Activated T-helper 1 cell treated with anti-CD3 and anti-CD28 coated beads, Interleukin-12 subunit alpha, Interleukin-12 subunit beta, Interleukin-2, Interleukin-4 antibody, amounts not matched to agents 30 ng/mL and 10 ng/mL and 1 ng/mL, durations not matched to agents 14 hours and 24 hours and 36 hours (primary cell): ENCODE measurements around the gene CHST14. TPM values are rescaled to one million over a fixed set of nuclear protein-coding genes. Genes with fewer than 3 reads are reported as not detected.

Experiments
- DNase-seq: peaks from one replicate; pipeline ENCODE4 v3.0.0; 2021; ENCODE audit warnings: low spot score
- H3K27ac Mint-ChIP-seq: one replicate; pipeline ENCODE4 v1.8.0; 2021; ENCODE audit warnings: mild to moderate bottlenecking, mixed read lengths
- H3K27me3 Mint-ChIP-seq: one replicate; pipeline ENCODE4 v1.8.0; 2022; ENCODE audit warnings: mild to moderate bottlenecking, moderate library complexity, mixed read lengths; ENCODE audit not compliant: insufficient read depth
- H3K36me3 Mint-ChIP-seq: one replicate; pipeline ENCODE4 v1.8.0; 2021; ENCODE audit warnings: low read depth, mixed read lengths
- H3K4me1 Mint-ChIP-seq: one replicate; pipeline ENCODE4 v1.8.0; 2021; ENCODE audit warnings: low read depth, mixed read lengths
- H3K4me3 Mint-ChIP-seq: one replicate; pipeline ENCODE4 v1.8.0; 2021; ENCODE audit warnings: mild to moderate bottlenecking, moderate library complexity, mixed read lengths
- H3K9me3 Mint-ChIP-seq: one replicate; pipeline ENCODE4 v1.8.0; 2021; ENCODE audit warnings: mixed read lengths
- intact Hi-C: fragments of 100-400 bp; cut with micrococcal nuclease; formaldehyde crosslinking; loops from one replicate; pipeline ENCODE4 v1.15.1; 2024
- total RNA-seq: library from RNA; stranded (reverse); gene quantifications from 2 replicates; pipeline ENCODE4 v1.2.3, GENCODE V29; 2022

CHST14 gene
- total RNA-seq, 1 donor from 2014 or later: 9.7 TPM

DNA sequence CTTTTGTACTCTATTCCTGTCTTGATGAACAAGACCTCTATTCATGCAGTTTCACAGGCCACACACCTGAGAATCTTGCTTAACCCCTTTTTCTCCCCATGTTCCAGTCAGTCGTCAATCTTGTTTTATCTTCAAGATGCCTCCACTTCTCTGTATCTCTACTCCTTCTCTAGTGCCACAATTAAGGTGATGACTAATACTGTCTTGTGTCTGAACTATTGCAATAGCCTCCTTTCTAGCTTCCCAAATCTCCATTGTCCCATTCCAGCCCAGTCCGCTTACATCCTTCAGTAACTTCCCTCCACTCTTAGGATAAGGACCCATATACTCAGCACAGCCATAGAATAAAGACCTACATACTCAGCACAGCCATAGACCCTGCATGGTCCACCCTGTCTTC, 24.7 kb downstream of the CHST14 start:
- H3K27me3 Mint-ChIP-seq: peaks cover 18% of the 10 kb centered on the region
- intact Hi-C loops: loop anchor here (1.0 kb wide), 1 partner anchor 10 kb away; no protein-coding TSS in a partner anchor
- DNase-seq: no peak
- H3K9me3 Mint-ChIP-seq: no peaks in the 10 kb centered on the region
- no peaks in the 10 kb centered on the region for H3K36me3 Mint-ChIP-seq
- no peak overlapping the region for H3K27ac Mint-ChIP-seq
- H3K4me1 Mint-ChIP-seq: peaks cover 18% of the 10 kb centered on the region
- H3K4me3 Mint-ChIP-seq: no peak overlapping the region

DNA sequence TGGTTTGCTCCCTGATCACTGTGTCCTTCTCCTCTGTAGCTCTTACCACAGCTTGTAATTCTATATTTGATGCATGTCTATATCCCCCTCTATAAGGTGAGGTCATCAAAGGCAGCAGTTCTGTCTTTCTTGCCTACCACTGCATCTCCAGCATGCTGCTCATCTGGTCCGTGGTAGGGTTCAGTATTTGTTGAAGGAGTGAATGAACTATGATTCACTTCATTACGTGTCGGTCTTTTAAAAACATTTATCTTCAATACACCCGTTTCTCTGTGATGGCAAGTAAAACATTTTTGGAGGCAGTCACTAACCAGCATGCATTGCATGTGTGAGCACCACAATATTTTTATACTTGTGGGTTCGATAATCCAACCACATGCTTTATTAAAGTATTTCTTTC, 27.6 kb downstream of the CHST14 start:
- Mint-ChIP-seq H3K4me1 (peaks cover 10% of the 10 kb centered on the region), H3K4me3 (no peak overlapping the region), H3K27ac (no peak overlapping the region), H3K9me3 (no peaks in the 10 kb centered on the region), H3K36me3 (no peaks in the 10 kb centered on the region), H3K27me3 (peaks cover 34% of the 10 kb centered on the region)
- intact Hi-C loops: no loop called here
- DNase-seq: no peak

GRCh38 chr15:40498891-40499290, 28.1 kb downstream of the CHST14 start:
- no peak overlapping the region for H3K4me3 Mint-ChIP-seq
- H3K4me1 Mint-ChIP-seq: peaks cover 5% of the 10 kb centered on the region
- H3K9me3 Mint-ChIP-seq: no peaks in the 10 kb centered on the region
- intact Hi-C loops: no loop called here
- H3K27me3 Mint-ChIP-seq: peaks cover 39% of the 10 kb centered on the region
- no peak overlapping the region for H3K27ac Mint-ChIP-seq
- no peaks in the 10 kb centered on the region for H3K36me3 Mint-ChIP-seq
- no peak for DNase-seq

GRCh38 chr15:40499931-40500330, 29.1 kb downstream of the CHST14 start:
- intact Hi-C loops: no loop called here
- DNase-seq: no peak
- Mint-ChIP-seq H3K27ac (no peak overlapping the region), H3K27me3 (peaks cover 43% of the 10 kb centered on the region), H3K9me3 (no peaks in the 10 kb centered on the region), H3K4me1 (no peaks in the 10 kb centered on the region), H3K4me3 (no peak overlapping the region), H3K36me3 (no peaks in the 10 kb centered on the region)

GRCh38 chr15:40500568-40501330, 30.0 kb downstream of the CHST14 start:
- Mint-ChIP-seq H3K4me3 (no peak overlapping the region), H3K27ac (no peak overlapping the region), H3K36me3 (no peaks in the 10 kb centered on the region), H3K9me3 (no peaks in the 10 kb centered on the region), H3K27me3 (peaks cover 44% of the 10 kb centered on the region), H3K4me1 (no peaks in the 10 kb centered on the region)
- intact Hi-C loops: no loop called here
- DNase-seq: no peak

- H3K9me3 Mint-ChIP-seq: no peaks in the 10 kb centered on the region
Observed at GRCh38 chr15:40501487-40501886, 30.7 kb downstream of the CHST14 start.

DNA sequence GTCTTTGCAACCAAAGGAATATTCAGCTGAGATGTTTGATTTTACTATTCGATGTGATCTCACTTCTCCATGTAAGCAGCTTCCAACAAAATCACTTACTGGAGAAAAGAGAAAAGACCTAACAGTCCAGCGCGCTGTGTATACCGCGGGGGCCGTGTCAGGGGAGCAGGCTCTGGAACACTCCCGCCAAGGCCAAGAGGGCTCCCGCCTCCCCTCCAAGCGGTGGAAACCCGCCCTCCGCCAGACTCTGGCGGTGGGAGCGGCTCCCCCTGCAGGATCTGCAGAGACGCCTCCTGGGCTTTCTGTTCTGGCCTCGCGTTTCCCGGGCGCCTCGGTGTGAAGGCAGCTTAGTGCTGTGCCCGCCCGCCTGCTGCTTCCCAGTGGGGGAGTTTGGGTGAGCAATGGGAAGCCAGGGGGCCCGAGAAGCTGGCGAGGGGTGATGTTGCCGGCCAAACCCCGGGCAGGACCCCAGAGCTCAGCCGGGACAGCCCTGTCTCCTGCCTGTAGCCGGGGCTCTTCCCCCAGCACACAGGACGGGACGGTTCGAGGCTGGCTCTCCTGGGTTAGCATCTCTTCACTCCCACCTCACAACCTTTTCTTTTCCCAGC, 36.3 kb downstream of the CHST14 start:
- H3K36me3 Mint-ChIP-seq: no peaks in the 10 kb centered on the region
- peak; percentile 55 for DNase-seq
- H3K9me3 Mint-ChIP-seq: no peaks in the 10 kb centered on the region
- peak overlapping the region; percentile 17 for H3K4me3 Mint-ChIP-seq
- peaks cover 69% of the 10 kb centered on the region for H3K27me3 Mint-ChIP-seq
- intact Hi-C loops: loop anchor here (1.0 to 5.0 kb wide), 3 partner anchors 36 to 165 kb away; partner anchors contain the start of genes BAHD1 and CCDC9B
- H3K27ac Mint-ChIP-seq: no peak overlapping the region
- H3K4me1 Mint-ChIP-seq: peaks cover 29% of the 10 kb centered on the region

More at GRCh38 chr15:40501487-40501886, 30.7 kb downstream of the CHST14 start:
- DNase-seq: no peak
- intact Hi-C loops: no loop called here
- Mint-ChIP-seq H3K4me1 (peaks cover 2% of the 10 kb centered on the region), H3K27ac (no peak overlapping the region), H3K36me3 (no peaks in the 10 kb centered on the region), H3K4me3 (no peak overlapping the region), H3K27me3 (peaks cover 49% of the 10 kb centered on the region)

DNA sequence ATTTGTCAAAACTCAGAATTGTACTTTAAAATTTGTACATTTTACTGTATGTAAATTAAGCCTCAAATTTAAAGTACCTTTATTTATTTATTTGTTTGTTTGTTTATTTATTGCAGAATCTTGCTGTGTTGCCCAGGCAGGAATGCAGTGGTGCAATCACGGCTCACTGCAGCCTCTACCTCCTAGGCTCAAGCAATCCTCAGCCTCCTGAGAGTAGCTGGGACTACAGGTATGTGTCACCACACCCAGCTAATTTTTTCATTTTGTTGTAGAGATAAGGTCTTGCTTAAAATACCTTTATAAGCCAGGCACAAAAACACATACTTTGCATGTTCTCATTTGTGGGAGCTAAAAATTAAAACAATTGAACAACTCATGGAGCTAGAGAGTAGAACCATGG, 37.4 kb downstream of the CHST14 start:
- intact Hi-C loops: loop anchor here (5.0 kb wide), 1 partner anchor 166 kb away; the partner anchor contains the start of gene CCDC9B
- H3K4me3 Mint-ChIP-seq: no peak overlapping the region
- H3K36me3 Mint-ChIP-seq: no peaks in the 10 kb centered on the region
- peaks cover 73% of the 10 kb centered on the region for H3K27me3 Mint-ChIP-seq
- H3K9me3 Mint-ChIP-seq: no peaks in the 10 kb centered on the region
- peaks cover 33% of the 10 kb centered on the region for H3K4me1 Mint-ChIP-seq
- no peak overlapping the region for H3K27ac Mint-ChIP-seq
- DNase-seq: no peak

- Mint-ChIP-seq H3K9me3 (no peaks in the 10 kb centered on the region), H3K27me3 (peaks cover 65% of the 10 kb centered on the region), H3K4me3 (no peak overlapping the region), H3K27ac (no peak overlapping the region), H3K36me3 (no peaks in the 10 kb centered on the region), H3K4me1 (peaks cover 33% of the 10 kb centered on the region)
- intact Hi-C loops: no loop called here
- no peak for DNase-seq
Observed at GRCh38 chr15:40510201-40510600, 39.4 kb downstream of the CHST14 start.

DNA sequence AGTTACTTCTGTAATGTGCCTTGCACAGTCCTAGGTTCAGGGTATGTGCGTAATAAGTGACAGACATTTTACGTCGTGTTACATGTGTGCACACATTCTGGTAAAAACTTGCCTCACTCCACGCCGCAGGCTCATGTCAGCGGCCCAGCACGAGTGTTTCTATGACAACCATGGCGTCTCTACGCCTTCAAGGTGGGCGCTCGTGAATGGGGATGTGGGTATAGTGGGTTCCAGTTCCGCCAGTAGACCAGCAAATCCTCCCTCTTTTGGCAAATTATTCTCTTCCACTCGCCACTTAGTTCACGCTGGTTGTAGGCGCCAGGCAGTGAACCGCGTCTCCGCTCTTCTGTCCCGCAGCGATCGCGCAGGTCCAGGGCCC, 40.3 kb downstream of the CHST14 start:
- Mint-ChIP-seq H3K36me3 (no peaks in the 10 kb centered on the region), H3K27ac (no peak overlapping the region), H3K4me1 (peaks cover 33% of the 10 kb centered on the region), H3K27me3 (peaks cover 65% of the 10 kb centered on the region), H3K4me3 (peak overlapping the region; percentile 78), H3K9me3 (no peaks in the 10 kb centered on the region)
- DNase-seq: no peak
- intact Hi-C loops: loop anchor here (1.0 kb wide), 1 partner anchor 8 kb away; no protein-coding TSS in a partner anchor

- intact Hi-C loops: loop anchor here (1.0 kb wide), 1 partner anchor 8 kb away; no protein-coding TSS in a partner anchor
- DNase-seq: no peak
- no peak overlapping the region for H3K27ac Mint-ChIP-seq
- H3K9me3 Mint-ChIP-seq: no peaks in the 10 kb centered on the region
- H3K4me3 Mint-ChIP-seq: peak overlapping the region; percentile 78
- peaks cover 62% of the 10 kb centered on the region for H3K27me3 Mint-ChIP-seq
- no peaks in the 10 kb centered on the region for H3K36me3 Mint-ChIP-seq
- H3K4me1 Mint-ChIP-seq: peaks cover 30% of the 10 kb centered on the region
Observed at GRCh38 chr15:40511472-40512133, 40.8 kb downstream of the CHST14 start.

- Mint-ChIP-seq H3K27ac (peak overlapping the region; percentile 9), H3K27me3 (peaks cover 60% of the 10 kb centered on the region), H3K4me3 (peak overlapping the region; percentile 59), H3K9me3 (no peaks in the 10 kb centered on the region), H3K4me1 (peaks cover 23% of the 10 kb centered on the region), H3K36me3 (no peaks in the 10 kb centered on the region)
- intact Hi-C loops: no loop called here
- no peak for DNase-seq
Observed at GRCh38 chr15:40512440-40512839, 41.7 kb downstream of the CHST14 start.

- no peak for DNase-seq
- Mint-ChIP-seq H3K27ac (no peak overlapping the region), H3K4me3 (no peak overlapping the region), H3K9me3 (no peaks in the 10 kb centered on the region), H3K36me3 (no peaks in the 10 kb centered on the region), H3K4me1 (peaks cover 17% of the 10 kb centered on the region), H3K27me3 (peaks cover 52% of the 10 kb centered on the region)
- intact Hi-C loops: no loop called here
Observed at GRCh38 chr15:40513609-40514008, 42.8 kb downstream of the CHST14 start.
